ENCODE data around the gene GDF10.
A peak's percentile ranks its signal among the peaks of the same experiment; 100 is the strongest.

The GDF10 gene

GRCh38 chr10:47337310-47337709 lies 37.3 kb downstream of the GDF10 start:
- DNase-seq = no peak

DNA sequence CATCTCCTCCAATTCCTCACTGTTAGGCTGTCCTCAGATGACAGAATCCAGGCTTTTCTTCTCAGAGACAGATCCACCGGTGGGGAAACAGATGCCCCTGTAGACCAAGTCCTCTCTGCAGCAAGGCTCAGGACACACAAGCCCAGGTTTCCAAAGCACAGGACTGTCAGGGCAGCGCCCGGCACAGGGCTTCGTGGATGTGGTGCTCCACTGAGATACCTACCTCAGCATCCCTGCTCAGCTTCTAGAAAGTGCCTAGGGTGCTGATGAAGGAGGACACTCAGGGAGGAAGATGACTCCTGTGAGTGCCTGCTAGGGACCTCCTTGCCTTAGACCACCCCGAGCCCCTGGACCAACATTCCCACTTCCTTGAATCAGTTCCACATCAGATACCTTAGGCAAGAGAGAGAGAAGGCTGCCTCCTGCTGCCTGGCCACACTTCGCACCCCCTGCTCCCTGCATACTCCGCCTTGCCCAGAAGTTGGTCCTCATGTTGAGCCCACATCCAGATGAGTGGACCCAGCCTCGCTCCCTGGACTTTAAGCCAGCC lies 39.3 kb downstream of the GDF10 start:
- no peak for DNase-seq

DNA sequence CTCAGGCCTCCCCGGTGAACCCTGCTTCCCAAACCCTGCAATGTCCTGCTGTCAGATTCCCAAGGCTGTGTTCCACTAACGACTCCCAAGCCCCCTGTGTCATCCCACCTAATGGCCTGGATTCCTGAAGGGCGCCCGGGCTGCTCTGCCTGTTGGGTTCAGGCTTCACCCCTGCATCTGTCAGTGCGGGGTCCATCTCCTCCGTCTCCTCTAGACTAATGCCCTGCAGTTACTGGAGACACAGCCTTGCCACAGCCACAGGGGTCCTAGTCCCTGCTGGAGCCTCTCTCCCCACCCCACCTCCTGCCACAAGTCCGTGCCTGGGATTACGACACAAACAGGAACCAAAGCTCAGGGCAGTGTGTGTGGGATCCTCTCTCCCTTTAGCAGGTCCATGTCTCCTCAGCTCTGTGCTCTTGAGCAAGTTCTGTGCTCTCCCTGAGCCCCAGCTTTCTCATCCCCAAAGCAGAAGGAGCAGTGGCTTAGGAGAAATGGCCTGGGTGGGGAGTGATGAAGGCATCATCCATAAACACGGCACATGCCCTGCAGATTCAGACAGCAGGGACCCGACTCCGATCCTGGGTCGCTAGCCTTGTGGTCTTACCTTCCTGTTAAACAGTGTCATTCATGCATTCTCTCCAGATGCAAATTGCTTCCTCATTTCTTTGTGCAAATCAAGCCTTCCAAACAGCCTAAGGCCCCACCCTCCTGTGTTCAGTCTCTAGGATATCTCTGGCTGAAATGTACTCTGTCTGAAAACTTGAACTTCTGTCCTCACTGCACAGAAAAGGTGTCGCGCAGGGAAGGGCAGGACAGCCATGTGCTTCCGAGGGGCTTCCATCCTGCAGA lies 40.0 kb downstream of the GDF10 start:
- no peak for DNase-seq

DNA sequence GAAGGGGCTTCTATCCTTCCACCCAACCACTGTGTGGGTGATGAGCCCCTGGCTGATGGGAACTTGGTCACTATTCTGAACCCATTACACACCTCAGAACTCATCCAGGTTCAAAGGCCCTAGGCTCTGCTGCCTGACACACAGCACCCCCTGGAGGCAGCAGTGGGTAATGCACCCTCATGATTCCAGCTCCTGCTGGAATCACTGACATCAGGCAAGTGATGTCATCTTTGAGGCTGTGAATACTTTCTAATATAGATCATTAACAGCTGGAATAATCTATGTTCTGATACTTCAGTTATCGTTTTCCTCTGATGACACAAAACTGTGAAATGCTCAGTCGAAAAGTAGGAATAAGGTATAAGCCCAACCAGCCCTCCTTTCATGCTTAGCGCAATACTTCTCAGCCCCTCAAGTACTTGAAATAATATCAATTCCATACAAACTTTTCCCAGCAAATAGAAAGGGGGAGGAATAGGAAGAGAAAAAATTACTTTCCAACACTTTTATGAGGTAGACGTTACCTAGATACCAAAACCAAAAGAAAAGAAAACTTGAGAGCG lies 40.7 kb downstream of the GDF10 start:
- DNase-seq = peak in 1 of 2 experiments; percentile 12

GRCh38 chr10:47344996-47345870 lies 45.2 kb downstream of the GDF10 start:
- no peak for DNase-seq

- peak; percentile 85 to 88 for DNase-seq
These were observed 46.7 kb downstream of the GDF10 start for GRCh38 chr10:47346581-47347302.

DNA sequence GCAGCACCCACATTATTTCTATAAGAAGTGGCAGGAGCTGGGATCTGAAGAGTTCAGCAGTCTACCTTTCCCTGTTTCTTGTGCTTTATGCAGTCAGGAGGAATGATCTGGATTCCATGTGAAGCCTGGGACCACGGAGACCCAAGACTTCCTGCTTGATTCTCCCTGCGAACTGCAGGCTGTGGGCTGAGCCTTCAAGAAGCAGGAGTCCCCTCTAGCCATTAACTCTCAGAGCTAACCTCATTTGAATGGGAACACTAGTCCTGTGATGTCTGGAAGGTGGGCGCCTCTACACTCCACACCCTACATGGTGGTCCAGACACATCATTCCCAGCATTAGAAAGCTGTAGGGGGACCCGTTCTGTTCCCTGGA lies 47.3 kb downstream of the GDF10 start:
- DNase-seq = peak in 1 of 2 experiments; percentile 8

DNA sequence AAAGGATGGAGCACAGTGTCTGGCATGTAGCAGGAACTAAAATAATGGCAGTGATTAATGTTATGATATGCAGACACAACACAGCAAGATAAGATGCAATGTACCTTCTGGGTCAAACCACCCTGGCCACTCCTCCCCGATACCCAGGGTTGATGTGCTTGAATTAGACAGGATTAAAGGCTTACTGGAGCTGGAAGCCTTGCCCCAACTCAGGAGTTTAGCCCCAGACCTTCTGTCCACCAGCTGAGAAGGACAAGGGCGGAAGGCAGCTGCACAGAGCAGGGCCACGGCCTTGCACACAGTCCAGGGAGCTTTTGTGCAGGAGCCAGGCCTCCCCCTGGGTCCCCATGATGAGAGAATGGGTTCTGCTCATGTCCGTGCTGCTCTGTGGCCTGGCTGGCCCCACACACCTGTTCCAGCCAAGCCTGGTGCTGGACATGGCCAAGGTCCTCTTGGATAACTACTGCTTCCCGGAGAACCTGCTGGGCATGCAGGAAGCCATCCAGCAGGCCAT lies 48.2 kb downstream of the GDF10 start, which contains the start of gene RBP3:
Gene RBP3 (plus strand): TSS at position 226 of the 514 bp plus-strand sequence. CDS start 122 bp downstream, at position 348.
- peak; percentile 26 to 58 for DNase-seq

DNA sequence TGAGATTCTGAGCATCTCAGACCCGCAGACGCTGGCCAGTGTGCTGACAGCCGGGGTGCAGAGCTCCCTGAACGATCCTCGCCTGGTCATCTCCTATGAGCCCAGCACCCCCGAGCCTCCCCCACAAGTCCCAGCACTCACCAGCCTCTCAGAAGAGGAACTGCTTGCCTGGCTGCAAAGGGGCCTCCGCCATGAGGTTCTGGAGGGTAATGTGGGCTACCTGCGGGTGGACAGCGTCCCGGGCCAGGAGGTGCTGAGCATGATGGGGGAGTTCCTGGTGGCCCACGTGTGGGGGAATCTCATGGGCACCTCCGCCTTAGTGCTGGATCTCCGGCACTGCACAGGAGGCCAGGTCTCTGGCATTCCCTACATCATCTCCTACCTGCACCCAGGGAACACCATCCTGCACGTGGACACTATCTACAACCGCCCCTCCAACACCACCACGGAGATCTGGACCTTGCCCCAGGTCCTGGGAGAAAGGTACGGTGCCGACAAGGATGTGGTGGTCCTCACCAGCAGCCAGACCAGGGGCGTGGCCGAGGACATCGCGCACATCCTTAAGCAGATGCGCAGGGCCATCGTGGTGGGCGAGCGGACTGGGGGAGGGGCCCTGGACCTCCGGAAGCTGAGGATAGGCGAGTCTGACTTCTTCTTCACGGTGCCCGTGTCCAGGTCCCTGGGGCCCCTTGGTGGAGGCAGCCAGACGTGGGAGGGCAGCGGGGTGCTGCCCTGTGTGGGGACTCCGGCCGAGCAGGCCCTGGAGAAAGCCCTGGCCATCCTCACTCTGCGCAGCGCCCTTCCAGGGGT lies 48.9 kb downstream of the GDF10 start:
- no peak for DNase-seq

- DNase-seq = no peak
These were observed 49.5 kb downstream of the GDF10 start for GRCh38 chr10:47349516-47349915.

GRCh38 chr10:47349941-47350371 lies 50.0 kb downstream of the GDF10 start:
- DNase-seq = no peak

- no peak for DNase-seq
These were observed 51.0 kb downstream of the GDF10 start for GRCh38 chr10:47350671-47351640.

- DNase-seq = no peak
These were observed 52.2 kb downstream of the GDF10 start for GRCh38 chr10:47351899-47352815.

- no peak for DNase-seq
These were observed 53.4 kb downstream of the GDF10 start for GRCh38 chr10:47353351-47353750.

DNA sequence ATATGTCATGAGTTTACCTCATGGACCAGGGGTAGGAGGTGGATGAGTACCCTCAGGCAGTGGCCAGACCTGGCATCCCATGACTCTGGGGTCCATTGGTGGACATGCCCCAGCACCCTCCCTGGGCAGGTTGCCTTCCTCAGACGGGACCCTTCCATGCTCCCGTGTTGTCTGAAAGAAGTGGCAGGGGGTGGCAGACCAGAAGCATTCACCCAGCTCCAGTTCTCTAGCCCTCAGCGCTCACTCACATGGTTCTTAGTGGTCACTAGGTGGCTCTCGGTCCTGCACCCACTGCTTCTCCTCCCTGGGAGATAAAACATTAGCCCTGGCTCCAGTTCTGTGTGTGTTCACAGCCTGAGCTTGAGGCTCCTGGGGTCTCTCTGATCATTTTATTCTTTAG lies 54.2 kb downstream of the GDF10 start:
- no peak for DNase-seq

DNA sequence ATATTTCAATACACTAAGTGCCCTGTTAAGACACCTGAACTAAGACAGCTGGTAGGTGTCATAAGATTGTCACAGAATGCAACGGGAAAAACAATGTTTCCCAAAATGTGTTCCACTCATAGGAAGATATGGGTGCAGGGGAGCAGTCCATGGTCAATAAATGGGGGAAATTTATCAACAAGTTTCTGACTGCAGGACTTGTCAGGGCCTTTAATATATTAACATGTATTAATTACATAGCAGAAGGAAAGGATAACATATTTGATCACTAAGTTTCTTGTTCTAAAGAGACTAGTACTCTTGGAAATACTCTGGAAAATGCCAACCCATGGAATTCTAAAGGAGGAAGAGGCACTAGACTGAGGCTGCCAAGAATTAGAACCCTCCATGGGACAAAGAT lies 54.9 kb downstream of the GDF10 start:
- no peak for DNase-seq

- DNase-seq = no peak
These were observed 56.7 kb downstream of the GDF10 start for GRCh38 chr10:47356708-47357107.

DNA sequence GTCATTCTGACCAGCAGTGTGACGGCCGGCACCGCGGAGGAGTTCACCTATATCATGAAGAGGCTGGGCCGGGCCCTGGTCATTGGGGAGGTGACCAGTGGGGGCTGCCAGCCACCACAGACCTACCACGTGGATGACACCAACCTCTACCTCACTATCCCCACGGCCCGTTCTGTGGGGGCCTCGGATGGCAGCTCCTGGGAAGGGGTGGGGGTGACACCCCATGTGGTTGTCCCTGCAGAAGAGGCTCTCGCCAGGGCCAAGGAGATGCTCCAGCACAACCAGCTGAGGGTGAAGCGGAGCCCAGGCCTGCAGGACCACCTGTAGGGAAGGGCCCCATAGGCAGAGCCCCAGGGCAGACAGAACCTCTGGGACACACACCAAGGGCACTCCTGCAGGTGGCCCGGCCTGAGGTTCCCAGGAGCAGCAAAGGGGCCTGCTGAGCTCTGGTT lies 57.2 kb downstream of the GDF10 start:
- DNase-seq = no peak

DNA sequence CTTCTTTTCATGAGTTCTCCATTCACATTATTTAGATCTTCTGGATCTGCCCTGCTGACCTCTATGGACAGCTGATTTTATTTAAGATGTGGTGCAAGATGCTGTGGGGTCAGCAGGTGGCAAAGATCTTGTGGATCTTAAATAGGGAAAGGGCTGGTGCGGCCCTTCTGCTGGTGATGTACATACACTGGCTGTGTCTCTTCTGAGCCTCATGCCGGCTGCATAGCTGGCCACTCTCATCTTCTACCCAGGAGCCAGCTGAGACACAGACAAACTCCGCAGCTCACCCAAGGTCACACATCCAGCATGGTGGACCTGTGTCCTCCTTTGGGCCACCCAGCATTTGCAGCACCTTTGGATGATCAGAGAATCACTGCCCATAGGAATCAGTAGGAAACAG lies 57.9 kb downstream of the GDF10 start:
- no peak for DNase-seq
